HG03025 (cell line): Measurements from ENCODE around the gene APRT.

Experiments used
- ATAC-seq: cut with Tn5 transposase; IDR thresholded peaks from one replicate; pipeline ENCODE4 v1.9.1; 2021; ENCODE audit warnings: mild to moderate bottlenecking, moderate library complexity; ENCODE audit not compliant: unreplicated experiment, low FRiP score

Gene APRT

DNA sequence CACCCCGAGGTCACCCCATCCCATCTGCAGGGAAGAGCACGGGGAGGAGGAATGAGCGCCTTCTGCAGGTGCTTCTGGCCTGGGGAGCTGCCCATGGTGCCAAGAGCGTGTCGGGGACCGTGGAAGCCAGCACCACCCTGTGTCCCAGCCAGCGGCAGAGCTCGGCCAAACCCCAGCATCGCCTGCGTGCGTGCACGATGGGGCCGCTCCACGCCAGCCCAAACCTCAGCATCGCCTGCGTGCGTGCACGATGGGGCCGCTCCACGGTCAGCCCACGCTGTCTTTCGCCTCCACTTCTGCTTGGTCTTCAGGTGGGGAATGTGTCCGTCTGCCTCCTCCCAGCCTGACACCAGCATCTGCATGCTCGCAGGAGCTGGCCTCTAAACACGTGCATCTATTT lies 31.1 kb upstream of the APRT start:
- ATAC-seq, result no peak

DNA sequence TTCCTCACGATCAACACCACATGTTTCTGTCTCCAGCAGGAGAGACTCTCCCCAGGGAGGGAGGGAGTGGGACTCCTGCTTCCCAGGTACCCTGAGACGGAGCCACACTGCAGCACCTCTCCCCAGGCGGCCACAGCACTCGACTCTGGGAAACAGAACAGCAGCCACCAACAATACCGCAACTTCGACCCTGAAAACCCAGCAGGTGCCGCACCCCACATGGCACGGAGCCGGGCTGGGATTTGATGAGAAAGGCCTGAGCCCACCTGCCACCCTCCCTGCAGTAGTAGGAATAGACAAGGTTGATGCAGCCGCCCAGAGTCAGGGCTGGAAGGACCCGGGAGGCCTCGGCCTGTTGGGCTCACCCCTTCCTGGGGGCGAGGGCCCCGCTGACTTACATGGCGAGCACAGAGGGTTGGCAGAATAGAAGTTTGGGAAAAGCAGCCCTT lies 30.6 kb upstream of the APRT start:
- ATAC-seq, result no peak

DNA sequence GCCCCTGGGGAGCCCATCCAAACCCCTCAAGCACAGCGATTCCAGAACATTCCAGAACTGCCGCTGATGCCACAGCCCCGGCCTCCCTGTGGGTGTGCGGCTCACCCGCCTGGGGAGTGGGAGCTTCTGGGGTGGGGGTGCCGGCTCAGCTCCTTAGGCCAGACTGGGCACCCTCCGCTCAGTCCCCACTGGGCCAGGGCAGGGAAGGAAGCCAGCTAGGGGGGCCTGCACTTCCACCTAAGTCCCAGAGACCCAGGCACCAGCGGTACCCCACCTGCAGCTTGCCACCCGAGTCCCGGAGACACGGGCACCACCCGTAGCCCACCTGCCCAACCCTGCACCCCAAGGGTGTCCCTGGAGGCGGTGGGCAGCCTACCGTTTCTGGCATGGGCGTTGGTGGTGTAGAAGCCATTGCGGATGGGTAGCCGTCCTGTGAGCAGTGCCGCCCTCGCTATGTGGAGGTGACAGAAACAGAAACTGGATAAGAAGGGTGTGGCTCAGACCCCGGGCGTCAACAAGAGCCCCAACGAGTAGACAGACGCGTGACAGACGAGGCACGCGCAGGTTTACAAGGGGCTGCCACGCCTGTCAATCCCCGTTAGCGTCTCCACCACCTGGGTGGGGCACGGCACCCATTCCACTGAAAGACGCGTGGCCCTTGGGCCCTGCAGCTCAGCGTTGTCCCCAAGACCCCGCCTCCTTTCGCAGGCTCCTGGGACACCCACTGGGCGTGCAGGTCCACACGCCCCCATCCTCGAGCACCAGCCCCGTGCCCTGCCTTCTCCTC lies 30.0 kb upstream of the APRT start:
- no peak for ATAC-seq

GRCh38 chr16:88840600-88841215 lies 29.0 kb upstream of the APRT start:
- no peak for ATAC-seq

DNA sequence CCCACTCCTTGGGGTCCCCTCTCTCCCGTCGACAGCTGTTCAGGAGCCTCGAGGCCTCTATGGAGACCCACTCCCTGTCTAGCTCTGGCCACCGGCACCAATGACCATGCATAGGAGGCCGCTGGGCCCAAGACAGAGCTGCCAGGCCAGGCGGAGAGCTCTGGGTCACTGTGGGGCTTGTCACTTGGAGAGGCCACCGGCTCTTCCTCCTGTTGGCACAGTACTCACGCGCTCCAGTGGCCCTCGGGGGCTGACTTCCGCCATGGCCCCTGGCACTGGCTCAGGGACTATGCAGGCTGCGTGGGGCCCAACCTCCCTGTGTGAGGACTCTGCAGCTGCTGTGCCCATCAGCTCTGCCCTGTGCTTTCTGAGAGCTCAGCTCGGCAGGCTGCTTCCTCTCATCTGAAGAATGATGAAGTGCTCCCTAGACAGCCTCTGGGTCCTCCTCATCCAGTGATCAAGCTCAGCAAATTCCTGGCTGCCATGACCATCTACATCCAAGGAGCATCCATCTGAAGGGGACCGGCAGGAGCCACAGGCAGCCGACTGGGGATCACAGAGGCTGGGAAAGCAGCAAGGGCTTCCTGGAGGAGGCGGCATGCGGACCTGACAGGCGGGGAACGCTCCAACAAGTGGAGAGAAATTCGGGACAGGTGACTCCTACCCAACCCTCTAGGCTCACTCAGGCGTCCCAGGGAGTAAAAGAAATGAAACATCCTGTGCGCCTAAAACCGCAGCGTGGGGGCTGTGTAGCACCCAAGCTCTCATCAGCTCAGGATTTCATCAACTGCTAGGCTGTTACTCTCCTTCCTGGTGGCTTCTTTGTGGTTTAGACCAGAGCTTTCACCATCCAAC lies 28.2 kb upstream of the APRT start:
- no peak for ATAC-seq

- ATAC-seq, result no peak
These were observed 27.4 kb upstream of the APRT start for GRCh38 chr16:88839026-88839529.

DNA sequence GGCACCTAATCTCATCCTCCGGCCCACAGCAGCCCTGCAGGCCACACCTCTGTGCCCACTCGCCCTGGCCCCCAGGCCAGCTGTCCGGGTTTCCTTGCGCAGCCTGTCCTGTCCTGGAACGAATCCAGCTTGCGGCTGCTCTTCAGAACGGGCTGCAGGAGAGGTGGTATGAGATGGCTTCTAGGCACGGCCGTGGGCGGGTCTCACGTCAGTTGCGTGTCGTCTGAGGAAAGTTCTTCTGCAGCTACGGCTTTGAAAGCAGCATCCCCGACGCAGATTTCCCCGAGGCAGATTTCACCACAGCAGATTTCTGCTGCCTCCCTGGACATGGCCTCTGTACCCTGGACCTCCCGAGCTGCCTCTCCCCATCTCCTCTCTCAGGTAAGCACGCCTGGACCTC lies 26.8 kb upstream of the APRT start:
- no peak for ATAC-seq

GRCh38 chr16:88837806-88838205 lies 26.1 kb upstream of the APRT start:
- ATAC-seq, result no peak

DNA sequence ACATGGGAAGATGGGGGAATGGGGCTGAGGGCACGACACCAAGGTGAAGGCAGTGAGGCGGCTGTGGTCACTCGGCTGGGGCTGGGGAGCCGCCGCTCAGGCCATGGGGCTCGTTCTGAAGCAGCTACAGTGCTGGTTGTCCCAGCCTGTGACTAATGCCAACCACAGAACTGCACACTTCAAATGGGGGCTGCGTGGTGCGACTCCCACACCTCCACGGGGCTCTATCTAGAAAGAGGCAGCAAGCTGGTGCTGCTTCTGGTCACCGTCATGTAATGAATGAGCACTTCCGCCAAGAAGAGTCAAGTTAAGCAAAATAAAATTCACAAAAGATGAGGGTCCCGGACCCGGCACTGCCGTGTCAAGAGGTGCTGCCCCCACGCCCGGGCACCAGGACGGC lies 25.1 kb upstream of the APRT start:
- ATAC-seq, result no peak

- ATAC-seq, result no peak
These were observed 24.1 kb upstream of the APRT start for GRCh38 chr16:88835818-88836217.

DNA sequence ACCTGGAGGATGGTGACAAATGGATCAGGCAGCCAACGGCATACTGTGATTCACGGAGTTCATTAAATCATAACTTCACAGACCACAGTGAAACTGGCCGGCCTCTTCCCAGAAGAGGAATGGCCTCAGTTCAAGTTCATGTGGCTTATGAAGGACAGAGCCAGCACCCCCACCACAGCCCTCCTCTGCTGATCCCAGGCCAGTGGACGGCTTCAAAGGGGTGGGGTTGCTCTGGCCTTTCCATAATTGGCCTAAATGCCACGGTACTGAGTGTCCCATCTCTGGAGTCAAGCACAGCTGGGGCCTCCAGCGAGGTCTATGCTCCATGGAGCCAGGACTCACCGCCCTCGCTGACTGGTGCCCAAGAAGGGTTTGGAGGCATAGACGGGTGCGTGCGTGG lies 23.7 kb upstream of the APRT start:
- no peak for ATAC-seq

GRCh38 chr16:88834670-88835069 lies 22.9 kb upstream of the APRT start:
- ATAC-seq, result no peak

DNA sequence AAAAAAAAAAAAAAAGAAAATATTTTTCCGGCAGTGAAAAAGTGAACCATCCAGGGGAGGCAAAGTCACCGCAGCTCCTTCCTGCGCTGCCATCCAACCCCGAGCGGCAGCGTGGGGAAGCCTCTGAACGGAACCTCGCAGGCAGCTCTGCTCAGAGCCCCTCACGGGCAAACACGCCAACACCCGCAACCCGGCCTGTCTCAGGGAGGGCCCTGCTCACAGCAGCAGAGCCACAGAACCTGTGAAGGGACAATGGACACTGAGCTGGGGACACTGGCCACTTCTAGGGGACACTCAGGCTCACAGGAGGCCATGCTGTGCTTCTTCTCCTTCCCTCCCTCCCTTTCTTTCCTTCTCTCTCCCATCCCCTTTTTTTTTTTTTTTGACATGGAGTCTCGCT lies 21.4 kb upstream of the APRT start:
- no peak for ATAC-seq

GRCh38 chr16:88831838-88832237 lies 20.1 kb upstream of the APRT start:
- ATAC-seq, result no peak

DNA sequence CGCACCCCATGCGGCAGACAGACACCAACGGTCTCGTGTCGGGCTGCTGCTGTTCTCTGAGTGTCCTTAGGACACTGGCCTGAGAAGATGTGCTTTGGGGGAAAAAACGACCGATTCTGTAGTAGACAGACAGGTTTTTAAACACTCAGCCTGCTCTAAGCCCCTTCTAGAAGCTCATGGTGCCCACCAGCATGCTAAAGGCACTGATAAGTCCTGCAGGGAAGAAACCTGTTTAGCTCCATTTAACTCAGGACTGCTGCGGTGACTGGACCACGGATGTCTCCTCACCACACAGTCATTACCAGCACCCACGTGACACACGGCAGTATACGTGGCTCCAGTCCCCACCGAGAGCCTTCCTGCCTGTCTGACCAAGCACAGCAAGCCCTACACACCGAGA lies 19.1 kb upstream of the APRT start:
- ATAC-seq, result no peak

- ATAC-seq, result no peak
These were observed 18.5 kb upstream of the APRT start for GRCh38 chr16:88830258-88830657.

DNA sequence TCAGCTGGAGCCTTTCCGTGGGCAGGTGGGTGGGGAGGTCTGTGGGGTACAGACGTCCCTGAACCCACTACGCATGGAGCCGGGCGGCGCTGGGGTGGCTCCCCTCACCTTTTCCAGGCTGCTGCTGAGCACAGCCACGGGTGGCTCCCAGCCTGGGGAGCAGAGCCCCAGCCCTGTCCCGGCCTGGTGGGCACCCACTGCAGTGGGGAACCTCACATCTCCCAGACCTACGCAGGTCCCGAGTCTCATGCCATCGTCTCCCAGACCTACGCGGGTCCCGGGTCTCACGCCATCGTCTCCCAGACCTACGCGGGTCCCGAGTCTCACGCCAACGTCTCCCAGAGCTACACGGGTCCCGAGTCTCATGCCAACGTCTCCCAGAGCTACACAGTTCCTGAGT lies 17.0 kb upstream of the APRT start:
- no peak for ATAC-seq

- ATAC-seq, result no peak
These were observed 16.0 kb upstream of the APRT start for GRCh38 chr16:88827727-88828126.

DNA sequence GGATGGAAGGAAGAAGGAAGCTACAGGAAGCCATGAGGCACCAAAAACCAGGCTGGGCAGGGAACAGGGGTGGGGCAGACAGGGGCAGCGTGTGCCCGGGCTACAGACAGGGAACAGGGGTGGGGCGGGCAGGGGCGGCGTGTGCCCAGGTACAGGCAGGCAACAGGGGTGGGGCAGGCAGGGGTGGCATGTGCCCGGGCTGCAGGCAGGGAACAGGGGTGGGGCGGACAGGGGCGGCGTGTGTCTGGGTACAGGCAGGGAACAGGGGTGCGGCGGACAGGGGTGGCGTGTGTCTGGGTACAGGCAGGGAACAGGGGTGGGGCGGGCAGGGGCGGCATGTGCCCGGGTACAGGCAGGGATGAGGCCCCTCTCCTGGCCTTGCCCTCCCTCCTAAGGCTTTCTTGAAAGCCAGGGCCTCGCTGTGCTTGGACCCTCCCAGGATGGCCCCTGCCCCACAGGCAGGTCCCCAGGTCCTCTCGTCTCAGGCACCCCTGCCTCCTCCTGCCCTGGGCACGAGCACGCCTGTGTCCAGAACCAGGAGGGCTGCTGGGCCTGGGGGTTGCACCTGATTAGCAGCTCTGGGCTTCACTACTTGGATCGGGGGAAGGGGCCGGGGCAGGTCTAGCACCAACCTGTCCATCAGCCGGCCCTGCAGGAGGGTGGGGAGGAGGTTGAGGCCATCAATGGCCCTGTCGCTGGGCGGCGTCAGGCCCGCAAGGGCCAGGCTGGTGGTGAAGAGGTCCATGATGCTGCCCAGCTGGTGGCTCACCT lies 14.5 kb upstream of the APRT start:
- ATAC-seq, result no peak

DNA sequence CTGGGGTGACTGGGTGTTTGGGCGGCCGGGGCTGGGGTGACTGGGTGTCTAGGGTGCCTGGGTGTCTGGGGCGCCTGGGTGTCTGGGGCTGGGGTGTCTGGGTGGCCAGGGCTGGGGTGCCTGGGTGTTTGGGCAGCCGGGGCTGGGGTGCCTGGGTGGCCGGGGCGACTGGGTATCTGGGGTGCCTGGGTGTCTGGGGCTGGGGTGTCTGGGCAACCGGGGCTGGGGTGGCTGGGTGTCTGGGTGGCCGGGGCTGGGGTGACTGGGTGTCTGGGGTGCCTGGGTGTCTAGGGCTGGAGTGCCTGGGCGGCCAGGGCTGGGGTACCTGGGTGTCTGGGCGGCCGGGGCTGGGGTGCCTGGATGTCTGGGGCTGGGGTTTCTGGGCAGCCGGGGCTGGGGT lies 13.4 kb upstream of the APRT start:
- no peak for ATAC-seq
